ENCODE measurements around the gene EDC4. TPM values are rescaled to one million over a fixed set of nuclear protein-coding genes. Genes with fewer than 3 reads are reported as not detected.
A peak's percentile ranks its signal among the peaks of the same experiment; 100 is the strongest.

EDC4 gene
- total and polyA plus RNA-seq, 2 experiments from 2014 or later = 39.6 to 98.5 TPM

DNA sequence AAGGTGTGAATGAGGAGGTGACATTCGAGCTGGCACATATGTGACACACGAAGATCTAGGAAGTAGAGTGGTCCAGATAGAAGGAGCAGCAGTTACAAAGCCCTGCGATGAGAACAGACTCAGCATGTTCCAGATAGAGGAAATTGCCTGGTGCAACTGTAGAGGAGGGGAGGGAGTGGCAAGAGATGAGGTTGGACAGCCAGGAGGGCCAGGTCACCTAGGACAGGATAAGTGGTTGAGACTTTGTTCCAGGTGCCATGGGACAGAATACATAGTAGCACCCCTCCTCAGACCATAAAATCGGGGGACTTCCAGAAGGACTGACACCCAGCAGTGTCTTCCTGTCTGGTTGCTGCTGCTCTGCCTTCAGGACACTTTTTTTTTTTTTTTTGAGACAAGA is 14.4 kb upstream of the EDC4 start:
- H3K4me2 ChIP-seq = 0 out of 2 replicates have a peak overlapping the region, but pooled peaks have one; percentile 21
- peaks cover 71% of the 10 kb centered on the region for H4K20me1 ChIP-seq (replicated peaks; ENCODE audit: insufficient read depth)
- TF ChIP-seq STAT1 (IDR thresholded peaks at IDR 0.05; ENCODE audit: unreplicated experiment) = no peak
- TF ChIP-seq, protein P1, sequence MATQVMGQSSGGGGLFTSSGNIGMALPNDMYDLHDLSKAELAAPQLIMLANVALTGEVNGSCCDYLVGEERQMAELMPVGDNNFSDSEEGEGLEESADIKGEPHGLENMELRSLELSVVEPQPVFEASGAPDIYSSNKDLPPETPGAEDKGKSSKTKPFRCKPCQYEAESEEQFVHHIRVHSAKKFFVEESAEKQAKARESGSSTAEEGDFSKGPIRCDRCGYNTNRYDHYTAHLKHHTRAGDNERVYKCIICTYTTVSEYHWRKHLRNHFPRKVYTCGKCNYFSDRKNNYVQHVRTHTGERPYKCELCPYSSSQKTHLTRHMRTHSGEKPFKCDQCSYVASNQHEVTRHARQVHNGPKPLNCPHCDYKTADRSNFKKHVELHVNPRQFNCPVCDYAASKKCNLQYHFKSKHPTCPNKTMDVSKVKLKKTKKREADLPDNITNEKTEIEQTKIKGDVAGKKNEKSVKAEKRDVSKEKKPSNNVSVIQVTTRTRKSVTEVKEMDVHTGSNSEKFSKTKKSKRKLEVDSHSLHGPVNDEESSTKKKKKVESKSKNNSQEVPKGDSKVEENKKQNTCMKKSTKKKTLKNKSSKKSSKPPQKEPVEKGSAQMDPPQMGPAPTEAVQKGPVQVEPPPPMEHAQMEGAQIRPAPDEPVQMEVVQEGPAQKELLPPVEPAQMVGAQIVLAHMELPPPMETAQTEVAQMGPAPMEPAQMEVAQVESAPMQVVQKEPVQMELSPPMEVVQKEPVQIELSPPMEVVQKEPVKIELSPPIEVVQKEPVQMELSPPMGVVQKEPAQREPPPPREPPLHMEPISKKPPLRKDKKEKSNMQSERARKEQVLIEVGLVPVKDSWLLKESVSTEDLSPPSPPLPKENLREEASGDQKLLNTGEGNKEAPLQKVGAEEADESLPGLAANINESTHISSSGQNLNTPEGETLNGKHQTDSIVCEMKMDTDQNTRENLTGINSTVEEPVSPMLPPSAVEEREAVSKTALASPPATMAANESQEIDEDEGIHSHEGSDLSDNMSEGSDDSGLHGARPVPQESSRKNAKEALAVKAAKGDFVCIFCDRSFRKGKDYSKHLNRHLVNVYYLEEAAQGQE (IDR thresholded peaks at IDR 0.05; ENCODE audit: unreplicated experiment) = no peak
- no peak for TF ChIP-seq ZNF114 (CRISPR knock-in tag; IDR thresholded peaks at IDR 0.05)
- no peak for TF ChIP-seq JUNB (IDR thresholded peaks at IDR 0.05; ENCODE audit: unreplicated experiment)
- TF ChIP-seq EZH2 (IDR thresholded peaks at IDR 0.05; ENCODE audit: low read depth, unreplicated experiment) = no peak
- DNase-seq (ENCODE audit: low spot score) (no peak), ATAC-seq (no peak)
- no peak overlapping the region for H3K27ac ChIP-seq (ENCODE audit: low read depth)
- H3F3A ChIP-seq (replicated peaks; ENCODE audit: low read depth) = no peaks in the 10 kb centered on the region; the same call in 1 of the 2 replicates
- peaks cover 3% of the 10 kb centered on the region for H3K27me3 Mint-ChIP-seq (ENCODE audit: insufficient read depth, low read depth, poor library complexity)
- H3K4me3 Mint-ChIP-seq = no peak overlapping the region
- no peak overlapping the region for H2AFZ ChIP-seq
- H3K27me3 ChIP-seq (ENCODE audit: insufficient read depth) = no peaks in the 10 kb centered on the region
- H3K9me3 Mint-ChIP-seq = no peaks in the 10 kb centered on the region
- no peaks in the 10 kb centered on the region for H3K9me2 ChIP-seq (ENCODE audit: insufficient read depth)
- H3K4me1 Mint-ChIP-seq = peaks cover 42% of the 10 kb centered on the region
- 0 out of 2 replicates have a peak, but pooled peaks cover 2% of the 10 kb centered on the region for H3K36me3 ChIP-seq (ENCODE audit: insufficient read depth)
- H3K36me3 Mint-ChIP-seq (ENCODE audit: low read depth) = peaks cover 33% of the 10 kb centered on the region
- H3K27ac Mint-ChIP-seq = peak overlapping the region; percentile 69
- H3K4me1 ChIP-seq (ENCODE audit: insufficient read depth) = peaks cover 18% of the 10 kb centered on the region
- peaks cover 100% of the 10 kb centered on the region for H3K79me2 ChIP-seq (replicated peaks; ENCODE audit: insufficient read depth)
- no peak overlapping the region for H3K4me3 ChIP-seq

DNA sequence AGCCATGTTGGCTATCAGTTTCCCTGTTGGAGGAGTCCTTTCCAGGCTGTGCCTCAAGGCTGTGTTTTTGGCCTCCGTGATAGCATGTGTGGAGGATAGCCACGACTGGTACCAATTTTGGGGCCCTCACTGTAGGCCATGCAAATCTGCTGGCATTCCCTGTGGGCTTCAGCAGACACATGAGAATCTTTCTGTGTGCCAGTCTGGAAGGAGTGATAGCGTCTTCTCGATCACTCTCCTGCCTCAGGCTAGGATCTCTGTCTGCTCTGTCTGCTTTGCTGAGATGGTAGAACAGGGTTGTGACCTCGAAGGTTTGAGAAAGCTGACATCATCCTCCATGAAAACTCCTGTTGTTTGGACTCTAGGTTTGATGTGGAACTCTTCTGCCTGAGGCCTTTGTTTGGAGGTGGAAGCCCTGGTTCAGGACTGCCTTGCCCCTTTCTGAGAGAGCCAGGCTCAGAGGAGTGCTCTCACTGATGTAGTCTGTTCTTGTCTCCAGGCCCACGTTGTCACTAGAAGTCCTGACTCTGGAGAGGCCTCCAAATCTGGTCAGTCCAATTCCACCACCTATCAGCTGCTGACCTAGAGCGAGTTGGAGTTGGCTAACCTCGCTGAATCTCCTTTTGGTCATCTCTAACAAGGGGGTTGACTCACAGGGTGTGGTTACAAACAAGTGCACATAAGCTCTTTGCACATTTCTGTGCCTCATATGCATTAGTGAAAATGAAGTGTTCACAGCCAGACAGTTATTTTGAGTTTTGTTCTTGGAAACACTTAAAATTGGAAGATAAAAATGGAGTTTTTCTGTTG is 12.1 kb upstream of the EDC4 start:
- H3K27me3 ChIP-seq (ENCODE audit: insufficient read depth) = no peaks in the 10 kb centered on the region
- Mint-ChIP-seq H3K27ac (no peak overlapping the region), H3K9me3 (no peaks in the 10 kb centered on the region), H3K27me3 (ENCODE audit: insufficient read depth, low read depth, poor library complexity) (peaks cover 3% of the 10 kb centered on the region), H3K4me1 (peaks cover 36% of the 10 kb centered on the region), H3K36me3 (ENCODE audit: low read depth) (peaks cover 42% of the 10 kb centered on the region), H3K4me3 (no peak overlapping the region)
- H3K27ac ChIP-seq (ENCODE audit: low read depth) = no peak overlapping the region
- peaks cover 5% of the 10 kb centered on the region; the same call in 1 of the 2 replicates for H3F3A ChIP-seq (replicated peaks; ENCODE audit: low read depth)
- ATAC-seq = no peak
- peaks cover 18% of the 10 kb centered on the region for H3K4me1 ChIP-seq (ENCODE audit: insufficient read depth)
- H4K20me1 ChIP-seq (replicated peaks; ENCODE audit: insufficient read depth) = peaks cover 54% of the 10 kb centered on the region
- H3K9me2 ChIP-seq (ENCODE audit: insufficient read depth) = no peaks in the 10 kb centered on the region
- TF ChIP-seq EZH2 (IDR thresholded peaks at IDR 0.05; ENCODE audit: low read depth, unreplicated experiment) (no peak), JUNB (IDR thresholded peaks at IDR 0.05; ENCODE audit: unreplicated experiment) (no peak), POLR2AphosphoS5 (IDR thresholded peaks at IDR 0.05; ENCODE audit: low read depth) (no peak)
- H2AFZ ChIP-seq = no peak overlapping the region
- no peak overlapping the region for H3K4me3 ChIP-seq
- peaks cover 89% of the 10 kb centered on the region for H3K79me2 ChIP-seq (replicated peaks; ENCODE audit: insufficient read depth)
- no peak overlapping the region for H3K4me2 ChIP-seq
- no peak for DNase-seq (ENCODE audit: low spot score)
- peaks cover 9% of the 10 kb centered on the region for H3K36me3 ChIP-seq (ENCODE audit: insufficient read depth)

All from GM23338 (cell line).